ENCODE results near the gene NUP188. TPM values are rescaled to one million over a fixed set of nuclear protein-coding genes. Genes with fewer than 3 reads are reported as not detected.

The NUP188 gene
- total and polyA plus RNA-seq, 2 donors (not counting 3 experiments of a cell fraction or from before 2014, with no cell fraction given), result 62.7 to 66.2 TPM

GRCh38 chr9:128998462-128998861 lies 51.0 kb downstream of the NUP188 start:
- TF ChIP-seq FOS (IDR thresholded peaks at IDR 0.05; ENCODE audit: borderline replicate concordance, insufficient read depth, low read length) (no peak), MAX (IDR thresholded peaks at IDR 0.05; ENCODE audit: insufficient read depth, insufficient read length) (no peak)
- Histone ChIP-seq H3K36me3 (ENCODE audit: control insufficient read depth in 2 of 2, extremely low read depth in 1 of 2, insufficient read depth in 2 of 2, low read length in 2 of 2) (peaks cover 21 to 72% of the 10 kb centered on the region in 2 experiments), H3K4me1 (ENCODE audit: control insufficient read depth, extremely low read depth, insufficient read depth, low read length) (no peaks in the 10 kb centered on the region), H3K79me2 (ENCODE audit: control insufficient read depth, insufficient read depth, low read length) (no peaks in the 10 kb centered on the region), H3K9me3 (replicated peaks; ENCODE audit: control insufficient read depth, insufficient read depth, low read length) (no peaks in the 10 kb centered on the region), H4K20me1 (replicated peaks; ENCODE audit: control insufficient read depth, extremely low read depth, insufficient read depth, low read length) (no peaks in the 10 kb centered on the region), H3K27me3 (ENCODE audit: control insufficient read depth in 2 of 2, insufficient read depth in 2 of 2, low read length in 2 of 2) (no peaks in the 10 kb centered on the region), H3K9ac (replicated peaks; ENCODE audit: extremely low read depth, insufficient read depth, low read length) (no peak overlapping the region), H3K27ac (ENCODE audit: insufficient read depth, low read depth, low read length) (no peak overlapping the region), H2AFZ (ENCODE audit: low read depth, low read length) (no peak overlapping the region), H3K4me3 (replicated peaks in 1 of 3; ENCODE audit: insufficient read depth in 1 of 3, low read depth in 1 of 3, low read length in 3 of 3) (no peak overlapping the region), H3K4me2 (ENCODE audit: insufficient read depth, low read length) (no peak overlapping the region), H3K9me1 (replicated peaks; ENCODE audit: control insufficient read depth, extremely low read depth, insufficient read depth, low read length) (no peaks in the 10 kb centered on the region)
- ChIA-PET POLR2A (no interaction called here), CTCF (interaction anchor here (1.2 kb wide), 1 partner anchor 180 kb away, joined by 3 read pairs; the partner anchor contains the start of gene ENDOG)
- intact Hi-C loops (cut with micrococcal nuclease), result loop anchor here (2.0 kb wide), 1 partner anchor 24 kb away; no protein-coding TSS in a partner anchor
- dilution Hi-C loops (cut with MboI; ENCODE audit: extremely low pct_ligation_motif_present, low sequenced_read_pairs), result no loop called here
- no peak for FAIRE-seq
- BruUV-seq (replicated peaks), result no TSS peak
- DNase-seq (ENCODE audit: low read depth, low spot score), result no peak

- no peak for DNase-seq (ENCODE audit: low read depth, low spot score)
- Histone ChIP-seq H3K27ac (ENCODE audit: insufficient read depth, low read depth, low read length) (no peak overlapping the region), H3K9me1 (replicated peaks; ENCODE audit: control insufficient read depth, extremely low read depth, insufficient read depth, low read length) (no peaks in the 10 kb centered on the region), H3K4me1 (ENCODE audit: control insufficient read depth, extremely low read depth, insufficient read depth, low read length) (no peaks in the 10 kb centered on the region), H2AFZ (ENCODE audit: low read depth, low read length) (no peak overlapping the region), H3K79me2 (ENCODE audit: control insufficient read depth, insufficient read depth, low read length) (no peaks in the 10 kb centered on the region), H3K9me3 (replicated peaks; ENCODE audit: control insufficient read depth, insufficient read depth, low read length) (no peaks in the 10 kb centered on the region), H3K4me2 (ENCODE audit: insufficient read depth, low read length) (no peak overlapping the region), H3K27me3 (ENCODE audit: control insufficient read depth in 2 of 2, insufficient read depth in 2 of 2, low read length in 2 of 2) (no peaks in the 10 kb centered on the region), H4K20me1 (replicated peaks; ENCODE audit: control insufficient read depth, extremely low read depth, insufficient read depth, low read length) (no peaks in the 10 kb centered on the region), H3K9ac (replicated peaks; ENCODE audit: extremely low read depth, insufficient read depth, low read length) (no peak overlapping the region), H3K36me3 (ENCODE audit: control insufficient read depth in 2 of 2, extremely low read depth in 1 of 2, insufficient read depth in 2 of 2, low read length in 2 of 2) (peaks cover 19 to 65% of the 10 kb centered on the region in 2 experiments), H3K4me3 (replicated peaks in 1 of 3; ENCODE audit: insufficient read depth in 1 of 3, low read depth in 1 of 3, low read length in 3 of 3) (no peak overlapping the region)
- ChIA-PET CTCF (interaction anchor here (0.9 kb wide), 1 partner anchor 267 kb away, joined by 3 read pairs; no protein-coding TSS in a partner anchor), POLR2A (no interaction called here)
- intact Hi-C loops (cut with micrococcal nuclease), result loop anchor here (2.0 to 10.0 kb wide), 2 partner anchors 23 to 615 kb away; no protein-coding TSS in a partner anchor
- BruUV-seq (replicated peaks), result no TSS peak
- no peak for FAIRE-seq
- TF ChIP-seq GATA2 (IDR thresholded peaks at IDR 0.05; ENCODE audit: insufficient read depth, insufficient read length, low read depth, low read length) (no peak), EZH2 (IDR thresholded peaks at IDR 0.05; ENCODE audit: borderline replicate concordance, low read depth, low read length, severe bottlenecking) (no peak), JUN (IDR thresholded peaks at IDR 0.05; ENCODE audit: borderline replicate concordance, insufficient read depth, insufficient read length, low read depth) (no peak), MAX (IDR thresholded peaks at IDR 0.05; ENCODE audit: insufficient read depth, insufficient read length) (no peak), CTCF (IDR thresholded peaks at IDR 0.05; ENCODE audit: extremely low read depth in 1 of 2, insufficient read depth in 1 of 2, low read depth in 1 of 2, low read length in 2 of 2) (no peak), POLR2AphosphoS5 (IDR thresholded peaks at IDR 0.05; ENCODE audit: insufficient read depth, low read depth, low read length) (no peak), FOS (IDR thresholded peaks at IDR 0.05; ENCODE audit: borderline replicate concordance, insufficient read depth, low read length) (no peak)
- dilution Hi-C loops (cut with MboI; ENCODE audit: extremely low pct_ligation_motif_present, low sequenced_read_pairs), result no loop called here
Measured at GRCh38 chr9:128999581-129000206, 52.2 kb downstream of the NUP188 start.

All from endothelial cell of umbilical vein (primary cell).